ENCODE results near the gene RNF212.
A peak's percentile ranks its signal among the peaks of the same experiment; 100 is the strongest.

Gene RNF212

DNA sequence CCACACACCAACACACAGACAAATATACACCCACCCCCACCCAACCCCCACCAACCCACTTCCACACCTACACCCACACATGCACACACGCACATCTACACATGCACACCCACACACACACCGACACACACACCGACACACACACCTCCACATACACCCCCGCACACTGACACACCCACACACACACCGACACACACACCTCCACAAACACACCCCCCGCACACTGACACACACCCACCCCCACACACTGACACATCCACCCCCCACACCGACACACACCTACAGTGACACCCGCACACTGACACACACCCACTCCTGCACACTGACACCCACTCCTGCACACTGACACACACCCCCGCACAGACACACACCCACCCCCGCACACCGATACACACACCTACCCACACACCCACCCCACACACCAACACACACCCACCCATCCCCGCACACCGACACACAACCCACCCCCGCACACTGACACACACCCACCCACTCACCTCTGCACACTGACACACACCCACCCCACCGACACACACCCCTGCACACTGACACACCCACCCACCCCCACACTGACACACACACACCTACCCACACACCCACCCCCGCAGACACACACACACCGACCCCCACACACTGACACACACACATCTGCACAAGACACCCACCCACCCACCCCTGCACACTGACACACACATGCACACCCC is 70.9 kb downstream of the RNF212 start:
- no peak overlapping the region for H2AFZ ChIP-seq (ENCODE audit: low read length, unreplicated experiment)
- H3K79me2 ChIP-seq (ENCODE audit: control insufficient read depth, insufficient read depth, low read length, unreplicated experiment), result no peaks in the 10 kb centered on the region
- H3K27me3 ChIP-seq (ENCODE audit: insufficient read depth, low read length), result no peaks in the 10 kb centered on the region
- peaks cover 58% of the 10 kb centered on the region for H3K4me1 ChIP-seq (ENCODE audit: control insufficient read depth, insufficient read depth, low read length, unreplicated experiment)
- no peaks in the 10 kb centered on the region for H3K36me3 ChIP-seq (ENCODE audit: insufficient read depth, low read length)
- no peak overlapping the region for H3K4me3 ChIP-seq (ENCODE audit: low read depth, low read length)
- H3K27ac ChIP-seq (ENCODE audit: low read depth, low read length), result peak overlapping the region; percentile 66

DNA sequence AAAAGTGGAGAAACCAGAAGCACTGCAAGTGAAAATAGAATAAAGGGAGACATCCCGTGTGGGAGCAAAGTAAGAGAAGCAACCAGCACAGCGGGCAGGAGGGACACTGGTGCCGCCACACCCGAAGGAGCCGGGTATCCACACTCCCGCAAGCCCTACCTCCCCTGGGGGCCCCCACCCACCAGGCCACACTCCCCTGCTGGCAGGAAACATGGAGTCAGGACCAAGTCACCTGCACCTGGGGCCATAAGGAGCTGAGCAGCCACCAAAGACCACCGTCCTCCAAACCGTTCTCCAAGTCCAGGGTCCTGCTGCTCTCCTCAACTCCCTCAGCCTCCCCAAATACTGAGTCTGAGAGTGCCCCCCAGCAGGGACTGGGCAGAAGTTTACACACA is 71.4 kb downstream of the RNF212 start:
- Histone ChIP-seq H3K27ac (ENCODE audit: low read depth, low read length) (peak overlapping the region; percentile 66), H3K4me1 (ENCODE audit: control insufficient read depth, insufficient read depth, low read length, unreplicated experiment) (peaks cover 52% of the 10 kb centered on the region), H3K36me3 (ENCODE audit: insufficient read depth, low read length) (no peaks in the 10 kb centered on the region), H3K27me3 (ENCODE audit: insufficient read depth, low read length) (no peaks in the 10 kb centered on the region), H2AFZ (ENCODE audit: low read length, unreplicated experiment) (no peak overlapping the region), H3K79me2 (ENCODE audit: control insufficient read depth, insufficient read depth, low read length, unreplicated experiment) (no peaks in the 10 kb centered on the region), H3K4me3 (ENCODE audit: low read depth, low read length) (peak overlapping the region; percentile 47)

GRCh38 chr4:1041147-1041935 is 72.0 kb downstream of the RNF212 start:
- Histone ChIP-seq H3K4me3 (ENCODE audit: low read depth, low read length) (peak overlapping the region; percentile 47), H3K36me3 (ENCODE audit: insufficient read depth, low read length) (no peaks in the 10 kb centered on the region), H3K4me1 (ENCODE audit: control insufficient read depth, insufficient read depth, low read length, unreplicated experiment) (peaks cover 51% of the 10 kb centered on the region), H3K79me2 (ENCODE audit: control insufficient read depth, insufficient read depth, low read length, unreplicated experiment) (no peaks in the 10 kb centered on the region), H3K27ac (ENCODE audit: low read depth, low read length) (peak overlapping the region; percentile 66), H2AFZ (ENCODE audit: low read length, unreplicated experiment) (peak overlapping the region; percentile 3), H3K27me3 (ENCODE audit: insufficient read depth, low read length) (no peaks in the 10 kb centered on the region)

DNA sequence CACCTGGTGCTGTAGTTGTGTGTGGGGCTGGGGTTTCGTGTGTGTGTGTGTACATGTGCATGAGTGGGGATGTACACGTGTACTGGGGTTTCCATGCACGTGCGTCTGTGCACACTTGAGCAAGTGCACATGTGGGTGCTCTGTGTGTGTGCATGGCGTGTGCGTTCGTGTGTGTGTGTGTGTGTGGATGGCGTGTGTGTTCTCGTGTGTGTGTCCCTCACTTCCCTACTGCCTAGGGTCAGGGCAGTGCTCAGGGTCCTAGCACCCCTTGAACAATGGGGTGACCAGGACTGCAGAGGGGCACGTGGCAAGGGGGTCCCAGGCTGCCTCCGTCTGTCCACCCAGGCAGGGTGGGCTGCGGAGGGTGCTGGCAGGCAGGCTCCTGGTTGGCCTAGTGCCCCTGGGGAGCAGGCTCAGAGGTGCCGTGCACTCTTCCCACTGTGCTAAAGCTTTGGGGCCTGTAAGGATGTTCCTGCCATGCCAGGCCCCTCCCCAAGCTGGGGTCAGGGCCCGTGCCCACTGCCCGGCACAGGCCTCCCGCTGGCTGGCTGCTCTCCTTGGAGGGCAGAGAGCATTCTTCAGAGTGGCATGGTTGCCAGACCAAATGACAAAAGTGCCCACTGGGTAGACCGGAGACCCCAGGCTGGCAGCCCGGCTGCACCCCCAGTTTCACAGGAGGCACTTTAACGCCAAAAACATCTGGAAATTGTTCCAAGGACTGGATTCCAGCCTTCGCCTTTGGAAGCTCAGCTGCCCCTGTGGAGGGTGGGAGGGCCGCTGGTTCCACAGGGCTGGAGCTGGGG is 72.8 kb downstream of the RNF212 start:
- H3K79me2 ChIP-seq (ENCODE audit: control insufficient read depth, insufficient read depth, low read length, unreplicated experiment), result no peaks in the 10 kb centered on the region
- no peaks in the 10 kb centered on the region for H3K36me3 ChIP-seq (ENCODE audit: insufficient read depth, low read length)
- H2AFZ ChIP-seq (ENCODE audit: low read length, unreplicated experiment), result no peak overlapping the region

DNA sequence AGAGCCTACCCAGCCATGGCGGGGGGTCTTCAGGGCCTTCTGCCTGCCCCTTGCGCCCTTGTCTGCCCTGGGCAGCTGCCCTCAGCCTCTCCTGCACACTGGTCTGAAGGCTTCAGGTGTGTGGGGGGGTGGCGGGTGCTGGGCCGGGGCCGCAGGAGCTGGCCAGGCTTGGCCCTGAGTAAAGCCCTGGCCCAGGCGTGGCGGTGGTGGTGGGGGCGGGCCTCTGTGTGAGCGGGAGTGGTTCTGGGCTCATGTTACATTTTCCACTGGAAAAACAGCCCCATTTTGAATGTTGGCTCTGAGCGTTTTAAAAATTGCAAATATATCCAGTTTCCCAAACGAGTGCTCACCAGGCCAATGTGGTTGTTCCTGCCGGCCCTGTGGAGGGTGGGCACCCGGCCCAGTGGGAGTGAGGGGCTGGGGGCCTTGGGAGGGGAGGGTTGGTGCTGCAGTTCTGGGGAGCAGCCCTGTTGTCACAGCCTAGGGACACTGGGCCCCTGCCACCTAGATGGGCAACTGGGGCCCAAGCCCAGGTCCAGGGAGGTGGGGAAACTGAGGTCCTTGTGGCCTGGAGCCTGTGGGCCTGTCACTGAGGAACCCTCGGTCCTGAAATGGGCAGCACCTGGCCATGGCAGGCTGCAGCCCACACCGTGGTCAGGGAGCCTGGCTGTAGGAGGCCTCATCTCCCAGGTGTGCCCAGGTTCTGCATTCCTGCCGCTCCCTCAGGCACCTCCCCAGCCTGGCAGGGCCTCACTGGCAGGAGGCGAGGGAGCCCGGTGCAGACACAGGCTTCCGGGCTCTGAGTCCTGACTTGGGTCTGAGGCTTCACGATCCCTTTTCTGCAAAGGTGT is 73.6 kb downstream of the RNF212 start:
- H2AFZ ChIP-seq (ENCODE audit: low read length, unreplicated experiment), result peak overlapping the region; percentile 87
- H3K36me3 ChIP-seq (ENCODE audit: insufficient read depth, low read length), result no peaks in the 10 kb centered on the region
- H3K27me3 ChIP-seq (ENCODE audit: insufficient read depth, low read length), result no peaks in the 10 kb centered on the region
- H3K4me1 ChIP-seq (ENCODE audit: control insufficient read depth, insufficient read depth, low read length, unreplicated experiment), result peaks cover 48% of the 10 kb centered on the region
- H3K4me3 ChIP-seq (ENCODE audit: low read depth, low read length), result no peak overlapping the region
- peak overlapping the region; percentile 60 for H3K27ac ChIP-seq (ENCODE audit: low read depth, low read length)
- no peaks in the 10 kb centered on the region for H3K79me2 ChIP-seq (ENCODE audit: control insufficient read depth, insufficient read depth, low read length, unreplicated experiment)

More for the DNA sequence above, 72.8 kb downstream of the RNF212 start:
- Histone ChIP-seq H3K4me1 (ENCODE audit: control insufficient read depth, insufficient read depth, low read length, unreplicated experiment) (peaks cover 51% of the 10 kb centered on the region), H3K27ac (ENCODE audit: low read depth, low read length) (0 out of 2 replicates have a peak overlapping the region, but pooled peaks have one; percentile 66), H3K4me3 (ENCODE audit: low read depth, low read length) (no peak overlapping the region), H3K27me3 (ENCODE audit: insufficient read depth, low read length) (no peaks in the 10 kb centered on the region)

GRCh38 chr4:1038948-1039492 is 74.3 kb downstream of the RNF212 start:
- Histone ChIP-seq H3K4me3 (ENCODE audit: low read depth, low read length) (no peak overlapping the region), H3K4me1 (ENCODE audit: control insufficient read depth, insufficient read depth, low read length, unreplicated experiment) (peaks cover 48% of the 10 kb centered on the region), H3K79me2 (ENCODE audit: control insufficient read depth, insufficient read depth, low read length, unreplicated experiment) (no peaks in the 10 kb centered on the region), H3K27me3 (ENCODE audit: insufficient read depth, low read length) (no peaks in the 10 kb centered on the region), H3K36me3 (ENCODE audit: insufficient read depth, low read length) (no peaks in the 10 kb centered on the region), H2AFZ (ENCODE audit: low read length, unreplicated experiment) (no peak overlapping the region), H3K27ac (ENCODE audit: low read depth, low read length) (no peak overlapping the region)

DNA sequence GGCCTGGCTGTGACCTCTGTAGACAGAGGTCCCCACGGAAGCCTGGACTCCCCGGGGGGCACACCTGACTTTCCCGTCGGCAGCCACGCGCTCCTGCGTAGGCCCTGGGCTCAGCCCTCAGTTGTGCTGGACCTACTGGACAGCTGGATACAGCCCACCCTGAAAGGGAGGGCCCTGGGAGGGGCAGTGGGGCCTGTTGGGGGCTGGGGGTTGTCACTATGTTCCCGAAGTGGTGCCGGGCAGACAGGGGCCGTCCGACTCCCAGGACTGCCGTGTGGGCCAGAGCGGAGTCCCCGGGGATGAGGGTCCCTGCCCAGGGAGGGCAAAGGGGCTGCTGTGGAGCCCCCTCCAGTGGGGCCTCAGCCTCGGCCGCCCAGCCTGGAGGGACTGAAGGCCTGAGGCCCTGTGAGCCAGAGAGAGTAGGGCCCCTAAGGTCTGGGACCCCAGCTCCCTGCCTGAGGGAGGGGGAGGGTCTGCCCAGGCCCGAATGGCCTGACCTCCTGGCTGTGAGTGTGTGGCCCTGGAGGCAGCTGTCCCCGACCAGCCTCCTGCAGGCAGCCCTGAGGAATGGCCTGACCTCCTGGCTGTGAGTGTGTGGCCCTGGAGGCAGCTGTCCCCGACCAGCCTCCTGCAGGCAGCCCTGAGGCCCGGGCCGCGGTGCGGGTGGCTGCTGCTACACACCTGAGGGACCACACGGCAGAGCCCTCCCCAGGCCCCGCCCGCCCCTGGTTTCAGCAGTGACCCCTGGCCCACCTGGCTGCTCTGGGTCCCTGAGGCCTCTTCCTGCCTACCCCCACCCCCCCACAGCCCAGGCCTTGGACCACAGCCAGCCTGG is 76.2 kb downstream of the RNF212 start:
- H3K4me1 ChIP-seq (ENCODE audit: control insufficient read depth, insufficient read depth, low read length, unreplicated experiment), result peaks cover 43% of the 10 kb centered on the region
- no peaks in the 10 kb centered on the region for H3K27me3 ChIP-seq (ENCODE audit: insufficient read depth, low read length)
- no peaks in the 10 kb centered on the region for H3K36me3 ChIP-seq (ENCODE audit: insufficient read depth, low read length)
- H3K27ac ChIP-seq (ENCODE audit: low read depth, low read length), result no peak overlapping the region
- no peak overlapping the region for H3K4me3 ChIP-seq (ENCODE audit: low read depth, low read length)
- H3K79me2 ChIP-seq (ENCODE audit: control insufficient read depth, insufficient read depth, low read length, unreplicated experiment), result no peaks in the 10 kb centered on the region
- H2AFZ ChIP-seq (ENCODE audit: low read length, unreplicated experiment), result no peak overlapping the region

- no peaks in the 10 kb centered on the region for H3K79me2 ChIP-seq (ENCODE audit: control insufficient read depth, insufficient read depth, low read length, unreplicated experiment)
- no peak overlapping the region for H2AFZ ChIP-seq (ENCODE audit: low read length, unreplicated experiment)
- H3K27ac ChIP-seq (ENCODE audit: low read depth, low read length), result no peak overlapping the region
- H3K27me3 ChIP-seq (ENCODE audit: insufficient read depth, low read length), result no peaks in the 10 kb centered on the region
- no peak overlapping the region for H3K4me3 ChIP-seq (ENCODE audit: low read depth, low read length)
- H3K4me1 ChIP-seq (ENCODE audit: control insufficient read depth, insufficient read depth, low read length, unreplicated experiment), result peaks cover 32% of the 10 kb centered on the region
- H3K36me3 ChIP-seq (ENCODE audit: insufficient read depth, low read length), result no peaks in the 10 kb centered on the region
Observed at GRCh38 chr4:1036095-1036494, 77.3 kb downstream of the RNF212 start.

- no peaks in the 10 kb centered on the region for H3K27me3 ChIP-seq (ENCODE audit: insufficient read depth, low read length)
- H3K36me3 ChIP-seq (ENCODE audit: insufficient read depth, low read length), result no peaks in the 10 kb centered on the region
- no peak overlapping the region for H2AFZ ChIP-seq (ENCODE audit: low read length, unreplicated experiment)
- no peaks in the 10 kb centered on the region for H3K79me2 ChIP-seq (ENCODE audit: control insufficient read depth, insufficient read depth, low read length, unreplicated experiment)
- no peak overlapping the region for H3K27ac ChIP-seq (ENCODE audit: low read depth, low read length)
- H3K4me3 ChIP-seq (ENCODE audit: low read depth, low read length), result no peak overlapping the region
- H3K4me1 ChIP-seq (ENCODE audit: control insufficient read depth, insufficient read depth, low read length, unreplicated experiment), result peaks cover 28% of the 10 kb centered on the region
Observed at GRCh38 chr4:1035510-1035909, 77.9 kb downstream of the RNF212 start.
